CD4-positive, alpha-beta T cell treated with Interleukin-12 subunit alpha and Interleukin-12 subunit beta, for 1 hour (primary cell): ENCODE results near the gene NXPH3.

Experiments used
- DNase-seq: peaks from one replicate; pipeline ENCODE4 v3.0.0-alpha.2; 2020

NXPH3 gene

DNA sequence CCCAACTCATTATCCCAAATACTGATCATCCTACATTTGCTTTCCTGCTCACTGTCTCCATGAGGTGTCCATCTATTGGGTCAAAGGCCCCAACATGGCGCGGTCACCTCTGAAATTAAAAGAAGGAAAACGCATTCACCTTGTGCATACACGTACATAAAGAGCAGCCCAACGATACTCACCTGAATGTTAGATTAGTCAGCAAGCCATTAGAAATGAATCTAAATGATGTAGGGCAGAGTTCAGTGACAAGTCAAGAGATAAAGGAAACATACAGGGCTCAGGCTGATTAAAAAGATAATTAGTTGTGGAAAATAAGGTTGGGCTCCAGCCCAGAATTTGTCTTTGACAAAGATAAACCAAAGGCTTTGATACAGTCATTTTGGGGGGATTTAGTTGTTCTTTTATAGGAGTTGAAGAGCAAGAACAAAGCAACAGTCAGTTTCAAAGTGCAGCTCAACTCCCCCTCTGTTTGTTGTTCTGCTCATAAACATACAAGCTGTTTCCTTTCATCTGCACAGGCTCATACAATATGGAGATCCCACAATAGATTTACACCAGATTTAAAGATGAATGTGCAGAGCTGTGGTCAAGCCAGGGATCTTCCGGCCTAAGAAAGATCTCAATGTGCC is 21.1 kb downstream of the NXPH3 start:
- no peak for DNase-seq

DNA sequence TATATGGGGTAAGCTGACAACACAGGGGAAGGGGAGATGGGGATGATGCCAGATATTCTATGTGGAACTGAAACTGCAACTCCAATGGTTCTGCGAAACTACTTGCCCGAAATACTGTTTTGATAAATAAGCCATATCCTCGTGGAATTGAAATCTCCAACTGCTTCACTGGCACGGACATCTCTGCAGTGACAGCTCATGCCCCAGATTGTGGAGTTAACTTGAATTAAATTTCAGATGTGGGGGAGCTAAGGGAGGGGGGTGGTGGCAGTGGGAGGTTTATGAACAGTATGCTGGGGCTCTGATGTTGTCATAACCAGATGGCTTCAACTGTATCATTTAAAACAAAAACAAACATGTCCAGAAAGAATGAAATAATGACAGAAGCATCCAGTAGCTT is 21.8 kb downstream of the NXPH3 start:
- no peak for DNase-seq

DNA sequence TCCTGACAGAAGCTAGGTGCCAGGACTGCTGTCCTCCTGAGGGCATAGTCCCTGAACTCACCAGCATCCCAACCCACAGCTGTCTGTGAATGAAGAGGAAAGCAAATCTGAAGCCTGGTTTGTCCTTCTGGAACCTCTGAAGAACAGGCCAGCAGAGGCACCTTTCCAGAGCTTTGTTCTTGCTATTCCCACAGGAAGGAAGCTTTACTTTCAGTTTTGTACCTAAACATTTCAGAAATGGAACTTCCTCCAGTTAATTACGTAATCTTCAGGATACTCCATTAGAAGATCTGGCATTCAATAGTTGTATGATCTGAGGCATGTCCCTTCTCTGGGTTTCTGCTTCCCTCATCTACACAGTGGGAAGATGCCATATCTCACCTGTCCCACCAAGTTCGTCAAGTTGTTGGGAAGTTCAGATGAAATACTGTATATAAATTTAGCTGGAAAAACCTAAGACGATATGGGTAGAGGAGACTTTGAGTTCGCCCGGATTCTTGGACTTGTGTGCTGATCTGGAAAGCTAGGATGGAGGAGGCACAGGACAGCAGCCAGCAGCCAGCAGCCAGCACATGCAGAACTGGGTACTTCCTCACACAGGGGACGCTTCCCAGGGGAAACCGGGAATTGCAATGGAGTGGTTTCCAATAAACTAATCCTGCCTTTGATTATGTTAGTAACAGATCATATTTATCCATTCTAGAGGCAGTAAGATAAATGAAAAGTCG is 22.4 kb downstream of the NXPH3 start:
- no peak for DNase-seq

DNA sequence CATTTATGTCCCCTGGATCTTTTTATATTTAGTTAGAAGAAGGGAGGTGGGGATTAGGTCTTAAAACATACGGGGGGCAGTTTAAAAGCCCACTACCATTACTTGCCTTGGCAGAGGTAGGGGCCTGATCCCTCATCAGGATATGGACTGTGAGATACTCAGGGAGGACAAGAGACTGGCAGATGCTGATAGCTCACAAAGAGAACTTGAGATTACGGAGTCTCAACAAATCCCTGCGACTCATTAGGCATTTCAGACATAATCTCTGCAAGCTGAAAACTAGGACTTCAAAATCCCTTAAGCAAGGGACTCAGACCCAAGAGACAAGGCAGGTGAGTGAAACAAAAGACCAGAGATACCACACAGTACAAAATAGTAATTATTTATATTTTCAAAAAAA is 23.2 kb downstream of the NXPH3 start:
- DNase-seq, result no peak

DNA sequence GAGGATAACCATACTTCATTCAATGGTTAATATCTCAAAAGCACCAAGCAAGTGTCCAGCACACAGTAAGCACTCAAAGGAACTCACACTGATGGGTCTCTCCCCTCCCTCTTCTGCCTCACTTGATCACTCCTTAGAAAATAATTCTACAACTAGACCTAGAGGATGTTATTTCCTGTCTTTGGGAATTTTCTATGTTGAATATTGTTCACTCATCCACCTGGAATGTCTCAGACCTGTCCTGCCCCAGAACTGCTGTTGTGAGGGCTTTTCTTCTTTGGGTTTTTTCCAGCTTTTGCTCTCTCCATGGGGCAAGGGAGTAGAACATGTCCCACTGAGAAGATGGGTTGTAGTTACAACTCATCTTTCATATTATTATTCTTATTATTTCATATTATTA is 25.3 kb downstream of the NXPH3 start:
- no peak for DNase-seq

DNA sequence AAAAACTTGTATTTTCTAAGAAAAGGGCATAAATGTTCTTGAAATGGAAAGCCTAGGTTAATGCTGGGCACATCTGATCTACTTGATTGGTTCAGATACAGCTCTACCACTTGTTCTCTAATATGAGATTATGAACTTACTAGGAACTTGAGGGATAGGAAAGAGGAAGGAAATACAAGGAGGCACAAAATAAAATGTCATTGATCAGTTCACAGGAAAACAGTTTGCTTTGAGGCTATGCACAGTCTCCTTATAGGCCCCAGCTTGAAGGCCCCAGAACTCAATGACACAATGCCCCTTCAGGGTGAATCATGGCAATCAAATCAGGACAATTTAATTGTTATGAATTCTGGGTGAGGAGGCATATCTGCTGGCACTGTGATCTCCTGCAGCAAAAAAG is 27.1 kb downstream of the NXPH3 start:
- no peak for DNase-seq

DNA sequence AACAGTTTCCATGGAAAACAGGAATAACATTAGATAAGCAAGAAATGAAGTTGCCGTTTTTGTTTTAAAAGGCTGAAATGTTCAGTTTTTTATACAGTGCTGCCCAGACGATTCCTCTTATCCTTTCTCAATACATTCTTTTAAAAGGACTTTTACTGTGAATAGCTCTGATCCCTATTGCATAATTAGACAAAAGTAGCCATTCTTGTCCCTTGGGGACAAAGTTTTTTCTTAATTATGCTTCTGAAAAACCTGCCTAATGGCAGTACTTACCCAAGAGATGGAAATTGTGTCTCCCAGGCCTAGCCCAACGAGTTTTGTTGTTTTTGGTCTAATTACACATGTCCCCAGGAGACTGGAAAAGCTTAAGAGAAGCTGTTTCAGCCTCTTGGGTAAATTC is 27.6 kb downstream of the NXPH3 start:
- no peak for DNase-seq

DNA sequence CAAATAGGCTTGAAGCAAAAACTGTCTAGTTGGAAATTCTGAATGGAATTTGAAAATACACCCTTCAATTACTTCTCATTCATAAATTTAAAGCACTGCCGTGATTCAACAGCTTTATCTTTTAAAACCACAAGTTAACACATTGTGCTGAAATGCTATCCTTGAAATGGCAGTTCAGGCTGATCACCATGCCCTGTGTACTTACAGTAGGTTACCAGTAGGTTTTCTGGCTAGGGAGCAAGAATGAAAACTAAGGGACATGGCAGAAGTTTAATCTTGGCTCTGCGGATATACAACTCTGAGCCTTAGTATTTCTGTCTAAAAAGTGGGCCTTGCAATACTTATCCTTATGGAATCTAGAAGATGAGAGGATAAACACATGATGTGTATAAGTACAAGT is 28.0 kb downstream of the NXPH3 start:
- DNase-seq, result no peak

DNA sequence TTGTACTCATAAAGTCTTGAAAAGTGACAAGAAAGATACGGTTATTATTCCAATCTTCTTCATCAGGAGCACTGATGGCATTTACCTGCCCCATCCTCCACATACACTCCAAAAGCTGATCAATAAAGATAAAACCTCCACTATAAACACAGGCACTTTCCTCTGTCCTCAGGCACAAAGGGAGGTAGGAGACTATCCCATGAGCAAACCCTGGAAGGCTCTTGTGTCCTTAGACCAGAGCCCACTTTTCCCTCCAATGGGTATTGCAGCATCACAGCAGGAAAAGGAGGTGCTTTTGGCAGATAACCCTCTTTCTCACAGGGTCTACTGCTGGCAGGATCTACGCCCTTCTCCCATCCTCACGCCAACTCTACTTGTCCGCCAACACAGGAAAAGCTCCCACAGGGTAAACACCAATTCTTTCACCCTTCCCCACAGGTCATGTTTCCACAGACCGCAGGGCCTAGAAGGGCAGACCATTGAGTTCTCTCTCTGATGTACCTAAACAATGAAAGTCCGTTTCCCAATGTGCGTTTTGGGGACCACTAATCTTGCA is 28.7 kb downstream of the NXPH3 start:
- no peak for DNase-seq

DNA sequence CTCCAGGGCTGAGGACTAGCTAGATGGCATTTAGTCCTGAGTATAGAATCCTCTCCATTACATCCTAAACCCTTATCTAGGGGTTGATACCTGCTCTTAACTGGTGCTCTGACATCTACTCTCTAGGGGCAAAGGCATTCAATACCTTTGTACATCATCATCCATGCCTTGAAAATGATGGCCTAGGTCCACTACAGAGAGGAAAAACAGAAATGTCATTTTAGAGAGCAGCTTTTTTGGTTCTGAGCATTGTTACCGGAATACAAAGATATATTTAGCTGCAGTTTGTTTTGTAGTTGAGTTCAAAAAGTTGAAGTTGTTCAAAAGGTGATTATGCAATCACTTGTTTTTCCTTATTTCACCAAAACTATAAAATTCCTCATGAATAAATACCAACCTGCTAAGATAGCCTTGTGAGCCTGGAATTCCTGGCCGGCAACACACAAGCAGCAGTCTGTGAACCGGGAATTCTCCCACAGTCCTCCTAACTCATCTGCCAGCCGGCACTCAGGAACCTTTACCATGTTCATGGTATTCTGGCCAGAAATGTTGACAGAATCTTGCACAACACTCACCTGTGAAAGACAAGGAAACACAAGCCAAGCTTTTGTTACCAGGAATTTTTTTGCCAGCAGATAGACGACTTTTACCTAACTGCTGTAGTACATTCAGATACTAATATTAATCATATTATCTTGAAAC is 35.4 kb downstream of the NXPH3 start:
- no peak for DNase-seq

DNA sequence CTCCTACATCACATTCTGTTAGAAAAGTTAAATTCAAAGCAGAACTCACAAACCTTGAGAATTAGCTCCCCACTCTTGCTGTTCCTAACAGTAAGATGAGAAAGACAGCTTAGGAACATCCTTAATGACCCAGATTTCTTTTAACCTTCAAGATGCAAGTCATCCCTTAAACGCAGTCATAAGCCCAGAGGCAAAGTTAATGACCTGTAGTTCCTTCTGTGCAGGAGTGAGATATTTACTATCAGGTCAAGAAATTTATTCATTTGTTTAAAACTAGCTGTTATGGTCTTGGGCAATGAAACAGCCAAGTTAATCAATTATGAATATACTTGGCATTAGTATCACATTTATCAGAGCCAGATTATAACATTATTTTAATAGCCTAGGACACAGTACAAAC is 37.1 kb downstream of the NXPH3 start:
- no peak for DNase-seq

DNA sequence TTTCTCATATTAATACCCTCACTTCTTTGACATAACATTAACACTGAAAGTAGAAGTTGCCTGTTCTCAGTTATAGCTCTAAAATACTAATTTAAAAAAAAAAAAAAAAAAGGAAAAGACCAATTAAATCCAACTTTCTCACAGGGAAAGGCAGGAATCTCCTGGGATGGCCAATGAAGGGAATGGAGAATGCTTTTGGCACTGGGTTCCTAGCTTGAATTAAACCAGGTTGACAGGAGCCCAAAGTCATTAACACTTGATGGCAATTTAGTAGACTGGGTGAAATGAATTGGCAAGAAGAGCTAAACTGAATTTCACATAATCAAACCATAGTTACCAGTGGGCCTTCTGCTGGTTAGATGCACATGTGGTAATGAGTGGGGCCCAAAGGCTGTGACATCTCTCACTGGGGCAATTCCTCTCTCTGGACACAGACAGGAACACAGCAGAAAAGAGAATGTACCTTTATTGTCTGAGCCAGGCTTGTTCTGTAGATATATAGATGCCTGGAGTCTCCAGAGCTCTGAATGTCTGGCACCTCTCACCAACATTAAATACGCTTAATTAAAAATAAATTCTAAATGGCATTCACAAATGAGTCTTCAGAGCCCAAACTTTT is 37.6 kb downstream of the NXPH3 start:
- no peak for DNase-seq

DNA sequence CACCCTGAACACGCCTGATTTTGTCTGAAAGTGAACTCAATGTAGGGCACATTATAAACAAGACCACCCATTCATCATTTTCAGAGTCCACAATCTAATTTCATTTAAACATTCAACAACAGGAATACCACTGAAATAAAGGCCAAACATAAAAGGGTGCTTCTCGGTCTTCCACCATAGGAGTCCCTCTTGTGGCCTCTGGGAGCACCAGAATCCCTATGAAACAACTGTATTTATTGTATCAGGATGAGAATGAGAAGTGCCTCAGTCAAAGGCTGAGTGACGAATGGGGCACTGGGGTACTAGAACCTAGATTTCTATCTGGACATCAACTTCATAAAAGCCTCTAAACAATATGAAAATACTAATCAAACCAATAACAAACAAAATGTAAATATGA is 40.4 kb downstream of the NXPH3 start:
- DNase-seq, result no peak

DNA sequence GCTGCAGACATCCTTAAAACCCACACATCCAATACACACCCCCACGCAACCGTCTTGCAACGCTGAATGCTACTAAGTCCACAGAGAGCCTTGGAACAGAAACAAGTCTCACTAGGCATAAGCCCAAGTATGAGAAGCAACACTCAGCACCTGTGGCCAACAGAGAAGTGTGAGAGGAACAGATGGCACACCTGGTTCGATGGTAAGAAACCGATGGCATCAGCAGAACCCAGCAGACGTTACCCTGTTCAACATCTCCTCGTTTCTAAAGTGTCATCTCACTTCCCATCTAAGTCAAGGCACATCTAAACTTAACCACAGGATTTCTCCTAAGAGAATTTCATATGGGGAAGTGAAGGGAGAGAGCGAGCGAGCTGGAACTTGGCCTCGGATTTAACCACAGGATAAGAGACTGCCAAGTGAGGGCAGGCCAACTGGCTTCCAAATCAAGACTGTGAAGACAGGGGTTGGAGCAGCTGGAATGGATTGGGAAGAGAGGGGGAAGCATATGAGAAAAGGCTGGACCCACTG is 41.0 kb downstream of the NXPH3 start:
- no peak for DNase-seq

DNA sequence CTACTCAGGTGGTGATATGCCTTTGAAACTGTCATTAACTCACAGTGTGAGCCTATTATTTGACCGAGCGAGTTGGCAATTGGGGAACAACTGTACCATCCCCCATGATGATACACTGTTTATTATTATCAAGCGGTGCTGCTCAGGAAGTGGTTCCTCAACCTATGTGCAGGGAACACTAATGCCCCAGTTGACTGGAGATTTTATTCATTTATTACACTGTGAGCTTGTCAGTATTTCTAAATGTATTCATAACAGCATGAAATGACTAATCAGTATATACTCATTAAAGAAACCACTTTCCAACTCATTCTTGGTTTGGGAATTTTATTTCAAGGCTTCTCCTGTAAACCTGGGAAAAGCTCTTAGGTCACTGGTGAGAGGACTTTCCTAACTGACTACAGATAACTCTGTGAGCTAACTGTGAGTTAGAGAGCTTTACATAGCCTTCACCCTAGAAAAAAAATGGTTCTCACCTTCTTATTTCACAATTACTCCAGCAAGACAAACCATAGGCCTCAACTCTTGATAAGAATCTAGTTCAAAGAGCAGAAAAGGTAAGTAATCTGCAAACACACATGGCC is 42.4 kb downstream of the NXPH3 start:
- DNase-seq, result no peak

DNA sequence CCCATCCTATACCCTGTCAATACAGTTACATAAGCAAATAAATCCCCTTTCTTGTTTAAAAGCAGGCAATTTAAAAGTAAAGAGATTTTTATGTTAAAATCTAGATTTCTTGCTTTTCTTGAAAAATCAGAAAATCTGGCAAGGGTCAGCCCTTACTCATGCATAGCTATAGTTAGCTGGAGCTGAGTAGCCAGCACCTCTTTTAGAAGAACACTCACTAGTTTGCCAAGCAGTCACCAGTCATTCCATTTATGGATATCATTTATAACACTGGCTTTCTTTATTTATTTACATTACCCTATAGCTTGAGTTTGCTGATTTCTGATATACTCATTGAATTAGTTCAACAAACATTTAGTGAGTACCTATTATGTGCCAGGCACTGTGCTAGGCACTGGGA is 45.7 kb downstream of the NXPH3 start:
- no peak for DNase-seq

DNA sequence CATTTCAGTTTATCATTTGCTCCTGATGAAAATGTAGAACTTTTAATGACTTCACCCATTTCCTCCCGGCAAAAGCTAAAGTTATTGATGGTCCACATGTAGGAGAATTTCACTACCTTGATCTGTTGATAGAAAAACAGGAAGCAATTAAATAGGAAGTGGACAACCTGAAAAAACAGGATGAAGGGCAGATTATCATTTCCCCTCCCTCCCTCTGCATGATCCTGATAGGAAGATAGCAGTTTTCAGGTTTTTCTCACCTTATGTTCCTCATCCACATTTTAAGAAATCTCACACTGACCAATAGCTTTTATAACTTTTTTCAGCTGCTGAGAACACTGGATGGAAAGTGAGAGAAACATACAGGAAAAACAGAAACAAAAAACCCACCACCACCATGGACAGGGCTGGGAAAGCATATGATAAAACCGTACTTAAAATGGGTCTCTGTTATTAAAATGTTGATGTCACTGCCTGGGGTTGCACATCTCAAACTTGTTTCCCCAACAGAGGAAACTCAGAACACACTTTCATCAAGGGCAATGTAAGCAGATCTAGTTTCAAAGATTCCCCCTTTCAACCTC is 46.4 kb downstream of the NXPH3 start:
- DNase-seq, result no peak

DNA sequence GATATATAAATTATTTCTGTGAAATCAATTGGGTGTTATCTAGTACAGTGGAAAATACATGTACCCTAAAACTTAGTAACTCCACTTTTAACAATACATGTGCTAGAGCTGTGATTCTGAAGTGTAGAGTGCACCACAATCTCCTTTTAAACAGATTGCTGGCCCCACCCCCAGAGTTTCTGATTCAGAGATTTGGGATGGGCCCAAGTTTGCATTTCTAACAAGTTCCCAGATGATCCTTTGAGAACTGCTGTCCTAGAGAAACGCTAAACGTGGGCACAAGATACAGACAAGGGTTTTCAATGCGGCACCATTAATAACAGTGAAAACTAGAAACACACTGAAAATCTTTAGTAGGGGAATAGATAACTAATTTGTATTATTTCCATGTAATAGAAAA is 49.2 kb downstream of the NXPH3 start:
- DNase-seq, result no peak

DNA sequence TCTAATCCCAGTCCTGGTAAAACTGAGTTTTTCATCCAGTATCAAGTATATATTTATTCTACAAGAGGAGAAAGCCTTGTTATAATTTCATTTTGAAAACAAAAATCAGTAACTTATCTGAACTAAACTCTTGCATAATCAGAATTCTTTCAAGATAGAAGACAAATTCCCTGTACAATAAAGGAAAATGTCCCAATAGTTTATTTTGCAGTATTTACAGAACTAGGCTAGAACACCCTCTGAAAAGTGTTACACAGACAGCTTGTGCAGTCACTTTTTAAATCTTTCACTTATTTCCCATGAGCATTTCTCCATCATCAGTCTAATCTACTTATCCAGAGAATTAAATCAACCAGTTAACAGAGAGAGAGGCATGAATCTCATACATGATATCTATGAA is 53.8 kb downstream of the NXPH3 start:
- DNase-seq, result no peak

DNA sequence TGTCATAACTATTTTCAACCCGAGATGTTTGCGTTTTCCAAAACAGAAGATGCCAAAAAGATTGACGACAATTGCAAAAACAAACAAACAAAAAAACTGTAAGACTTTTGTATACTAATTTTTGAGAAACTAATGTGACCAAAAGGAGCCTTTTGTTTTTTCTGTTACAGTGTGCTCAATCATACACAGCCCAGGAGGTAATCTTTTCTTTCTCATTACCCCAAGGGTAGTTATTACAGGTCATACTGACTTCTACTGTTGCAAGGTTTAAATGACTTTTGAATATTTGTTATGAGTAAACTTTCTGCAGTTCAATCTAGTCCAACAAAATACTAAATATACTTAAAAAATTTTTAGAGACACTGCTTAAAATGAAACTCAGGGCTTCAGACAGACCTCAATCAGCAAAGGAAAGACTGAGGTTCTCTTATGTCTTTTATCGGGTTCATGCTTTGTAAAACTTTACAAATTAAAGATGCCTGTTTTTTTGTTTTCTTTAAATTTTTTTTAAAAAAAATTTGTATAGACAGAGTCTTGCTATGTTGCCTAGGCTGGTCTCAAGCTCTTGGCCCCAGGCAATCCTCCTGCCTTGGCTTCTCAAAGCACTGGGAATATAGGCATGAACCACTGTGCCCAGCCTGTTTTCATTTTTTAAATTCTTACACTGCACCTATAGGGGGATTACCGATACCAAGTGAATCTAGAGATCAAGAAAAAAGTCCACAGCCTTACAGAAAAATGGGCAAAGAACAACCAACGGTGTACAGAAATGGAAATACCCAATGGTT is 54.6 kb downstream of the NXPH3 start:
- DNase-seq, result no peak

DNA sequence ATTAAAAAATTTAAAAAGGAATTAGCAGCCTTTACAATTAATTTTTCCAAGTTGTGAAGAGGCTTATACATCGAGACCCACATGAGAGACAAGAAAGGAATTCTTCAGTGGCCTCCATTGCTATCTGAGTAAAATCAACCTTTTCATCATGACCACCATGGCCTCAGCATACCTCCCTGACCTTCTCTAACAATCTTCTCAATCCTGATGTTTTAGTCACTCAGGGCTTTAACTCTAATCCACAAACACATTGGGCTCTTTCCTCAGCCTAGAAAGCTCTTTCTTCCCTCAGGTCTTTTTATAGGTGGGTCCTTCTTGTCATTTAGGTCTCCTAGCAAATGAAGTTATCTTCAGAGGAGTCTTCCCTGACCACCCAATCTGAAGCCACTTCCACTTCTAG is 55.8 kb downstream of the NXPH3 start:
- no peak for DNase-seq
